GM10847 (cell line): ENCODE data around the gene TSTD1.

Experiments used
- POLR2A ChIP-seq: IDR thresholded peaks from 2 replicates; pipeline ENCODE4 v1.6.1; 2011; ENCODE audit not compliant: insufficient read length; ENCODE audit errors: extremely low read depth

Gene TSTD1

GRCh38 chr1:160996178-160996577 lies 42.6 kb downstream of the TSTD1 start:
- no peak for TF ChIP-seq POLR2A

- TF ChIP-seq POLR2A = no peak
Observed at GRCh38 chr1:160993544-160994193, 45.1 kb downstream of the TSTD1 start.
